ENCODE measurements around the gene VTA1. TPM values are rescaled to one million over a fixed set of nuclear protein-coding genes. Genes with fewer than 3 reads are reported as not detected.

The VTA1 gene
- total and polyA plus RNA-seq, 2 of the 8 experiments (the other 6 are each of a cell fraction or from before 2014, with no cell fraction given), result 63.6 to 67.0 TPM

DNA sequence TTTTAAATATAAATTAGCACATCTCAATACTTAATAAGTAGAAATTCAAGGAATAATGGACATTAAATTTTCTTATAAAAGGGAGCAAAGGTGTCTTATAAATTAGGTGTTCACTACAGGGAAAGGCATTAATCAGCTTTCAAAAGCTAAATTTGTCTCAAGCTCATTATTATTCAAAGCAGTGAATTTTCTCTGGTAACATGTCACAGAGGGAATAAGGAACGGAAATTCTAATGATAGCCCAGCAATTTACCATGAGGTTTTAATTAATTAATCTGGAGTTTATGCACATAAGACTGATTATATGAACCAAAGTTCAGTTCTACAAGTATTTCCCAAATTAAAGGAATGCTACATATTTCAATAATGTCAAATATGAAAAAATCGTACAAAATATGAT lies 29.7 kb upstream of the VTA1 start (continued):
- no peak for TF ChIP-seq TCF12 (IDR thresholded peaks at IDR 0.05; ENCODE audit: low read depth, low read length)
- TF ChIP-seq CHD1 (IDR thresholded peaks at IDR 0.05; ENCODE audit: low read depth, low read length), result no peak
- no peak for TF ChIP-seq RNF2 (IDR thresholded peaks at IDR 0.05; ENCODE audit: borderline replicate concordance, low read depth, low read length, missing control alignments, poor library complexity, severe bottlenecking)
- TF ChIP-seq RXRA (IDR thresholded peaks at IDR 0.05; ENCODE audit: insufficient read depth, low read depth, low read length), result no peak
- no peak for TF ChIP-seq POU5F1 (IDR thresholded peaks at IDR 0.05; ENCODE audit: low read depth, low read length)

Data from H1 (cell line).